A673 (cell line): ENCODE data around the gene DNAH7. TPM values are rescaled to one million over a fixed set of nuclear protein-coding genes. Genes with fewer than 3 reads are reported as not detected.
A peak's percentile ranks its signal among the peaks of the same experiment; 100 is the strongest.

Source experiments
- BruUV-seq: library from RNA; stranded (reverse); fragments of 400-500 nt; replicated peaks from 2 replicates; lab custom pipeline; 2021; lab: Mats Ljungman, UMichigan
- CTCF ChIA-PET: fragments of 300-600 bp; sonication (Branson Sonifier 250); formaldehyde crosslinking; loops from one replicate; lab custom pipeline; 2022; ENCODE audit warnings: antibody characterized with exemption; lab: Charles Lee
- POLR2A ChIA-PET: fragments of 300-600 bp; sonication (Branson Sonifier 250); formaldehyde crosslinking; loops from one replicate; lab custom pipeline; 2022; ENCODE audit warnings: antibody characterized with exemption; ENCODE audit not compliant: low non-redundant PET; lab: Charles Lee
- DNase-seq: peaks from one replicate; pipeline ENCODE4 v3.0.0-alpha.2; 2015; ENCODE audit warnings: low spot score
- H3K27ac ChIP-seq: fragments of 200-600 bp; sonication (generic); 2 replicates; pipeline ENCODE4 v1.5.1; 2016; ENCODE audit warnings: mixed run types, low read depth, mild to moderate bottlenecking, mixed read lengths, antibody characterized with exemption, low read length; ENCODE audit not compliant: poor library complexity, severe bottlenecking
- H3K27me3 ChIP-seq: fragments of 200-600 bp; sonication (generic); replicated peaks from 2 replicates; pipeline ENCODE4 v1.6.1; 2017; ENCODE audit warnings: mixed run types, low read depth, mild to moderate bottlenecking, mixed read lengths, antibody characterized with exemption, low read length; ENCODE audit not compliant: insufficient read depth, poor library complexity
- H3K36me3 ChIP-seq: fragments of 200-600 bp; sonication (generic); 2 replicates; pipeline ENCODE4 v1.6.1; 2016; ENCODE audit warnings: mixed run types, mild to moderate bottlenecking, mixed read lengths, antibody characterized with exemption, low read length; ENCODE audit not compliant: insufficient read depth, poor library complexity, severe bottlenecking
- H3K4me1 ChIP-seq: fragments of 200-600 bp; sonication (generic); 2 replicates; pipeline ENCODE4 v1.6.1; 2017; ENCODE audit warnings: mixed run types, mild to moderate bottlenecking, mixed read lengths, antibody characterized with exemption, low read length; ENCODE audit not compliant: insufficient read depth, poor library complexity, severe bottlenecking
- H3K4me3 ChIP-seq: fragments of 200-600 bp; sonication (generic); 2 replicates; pipeline ENCODE4 v1.5.1; 2016; ENCODE audit warnings: low read depth, mixed run types, mild to moderate bottlenecking, mixed read lengths, low read length; ENCODE audit not compliant: poor library complexity, severe bottlenecking
- H3K9me3 ChIP-seq: fragments of 200-600 bp; sonication (generic); 2 replicates; pipeline ENCODE4 v1.6.1; 2016; ENCODE audit warnings: mixed run types, low read depth, mild to moderate bottlenecking, mixed read lengths, antibody characterized with exemption, low read length; ENCODE audit not compliant: poor library complexity, severe bottlenecking
- CTCF ChIP-seq: fragments of 300-800, 200-600 bp; sonication (generic); conservative IDR thresholded peaks from 2 replicates; pipeline ENCODE4 v1.5.1; 2017; ENCODE audit warnings: low read depth, mild to moderate bottlenecking, antibody characterized with exemption, low read length, moderate library complexity, mixed read lengths
- EZH2 ChIP-seq: fragments of 200-600 bp; sonication (generic); IDR thresholded peaks from 2 replicates; pipeline ENCODE4 v1.6.1; 2017; ENCODE audit warnings: borderline replicate concordance, low read depth, mild to moderate bottlenecking, mixed read lengths, antibody characterized with exemption, low read length; ENCODE audit not compliant: poor library complexity, severe bottlenecking
- intact Hi-C: fragments of 100-400 bp; cut with micrococcal nuclease; formaldehyde crosslinking; loops from one replicate; pipeline ENCODE4 v1.10.0; 2022; ENCODE audit not compliant: unreplicated experiment
- total RNA-seq: library from RNA; stranded (reverse); gene quantifications from 2 replicates; pipeline ENCODE4 v1.2.3, GENCODE V29; 2021

Gene DNAH7
- total RNA-seq, 1 experiment from 2014 or later = 0.95 TPM

GRCh38 chr2:196063773-196064172 is 4.9 kb downstream of the DNAH7 start:
- ChIA-PET CTCF (no interaction called here), POLR2A (no interaction called here)
- Histone ChIP-seq H3K36me3 (no peaks in the 10 kb centered on the region), H3K27ac (no peak overlapping the region), H3K9me3 (no peaks in the 10 kb centered on the region), H3K4me3 (no peak overlapping the region), H3K27me3 (no peaks in the 10 kb centered on the region), H3K4me1 (peaks cover 6% of the 10 kb centered on the region)
- BruUV-seq = no TSS peak
- TF ChIP-seq EZH2 (no peak), CTCF (no peak)
- DNase-seq = no peak
- intact Hi-C loops = loop anchor here (10.0 kb wide), 2 partner anchors 569 to 659 kb away; no protein-coding TSS in a partner anchor

GRCh38 chr2:196059491-196059960 is 9.1 kb downstream of the DNAH7 start:
- DNase-seq = peak; percentile 61
- intact Hi-C loops = no loop called here
- POLR2A ChIA-PET = no interaction called here

GRCh38 chr2:196054631-196055030 is 14.0 kb downstream of the DNAH7 start:
- Histone ChIP-seq H3K27me3 (no peaks in the 10 kb centered on the region), H3K4me3 (no peak overlapping the region), H3K27ac (no peak overlapping the region), H3K36me3 (no peaks in the 10 kb centered on the region), H3K9me3 (no peaks in the 10 kb centered on the region), H3K4me1 (no peaks in the 10 kb centered on the region)
- BruUV-seq = no TSS peak
- intact Hi-C loops = no loop called here
- no peak for DNase-seq
- CTCF ChIA-PET = no interaction called here
- POLR2A ChIA-PET = no interaction called here
- no peak for TF ChIP-seq CTCF

More at GRCh38 chr2:196059491-196059960, 9.1 kb downstream of the DNAH7 start:
- CTCF ChIA-PET = no interaction called here
- no peak overlapping the region for H3K4me3 ChIP-seq
- TF ChIP-seq EZH2 (no peak), CTCF (no peak)
- H3K9me3 ChIP-seq = no peaks in the 10 kb centered on the region
- H3K27me3 ChIP-seq = no peaks in the 10 kb centered on the region
- BruUV-seq = no TSS peak
- no peak overlapping the region for H3K27ac ChIP-seq
- no peaks in the 10 kb centered on the region for H3K4me1 ChIP-seq
- no peaks in the 10 kb centered on the region for H3K36me3 ChIP-seq
